Stimulated activated CD8-positive, alpha-beta memory T cell treated with anti-CD3 and anti-CD28 coated beads, Interleukin-12 subunit alpha, Interleukin-12 subunit beta, amount 100 ng/mL, for 4 hours (primary cell): ENCODE measurements around the gene GPC5.
"Not testable (repeated sequence)": the region's sequence is repeated elsewhere in the genome, so short reads cannot be mapped to it uniquely, and the experiment has no call there.

Experiments
- DNase-seq: peaks from one replicate; pipeline ENCODE4 v3.0.0-alpha.2; 2020; ENCODE audit warnings: low read depth

Gene GPC5

GRCh38 chr13:92265408-92265807 is 867.0 kb downstream of the GPC5 start:
- DNase-seq, result no peak

GRCh38 chr13:92270990-92271389 is 872.6 kb downstream of the GPC5 start:
- no peak for DNase-seq

GRCh38 chr13:92272177-92272576 is 873.8 kb downstream of the GPC5 start:
- DNase-seq, result no peak

GRCh38 chr13:92280986-92281385 is 882.6 kb downstream of the GPC5 start:
- not testable (repeated sequence) for DNase-seq

- DNase-seq, result not testable (repeated sequence)
These were observed 892.4 kb downstream of the GPC5 start for GRCh38 chr13:92290718-92291307.

- not testable (repeated sequence) for DNase-seq
These were observed 896.1 kb downstream of the GPC5 start for GRCh38 chr13:92294533-92294932.

- DNase-seq, result not testable (repeated sequence)
These were observed 897.8 kb downstream of the GPC5 start for GRCh38 chr13:92296154-92296671.

- DNase-seq, result no peak
These were observed 899.8 kb downstream of the GPC5 start for GRCh38 chr13:92297971-92298942.

- DNase-seq, result no peak
These were observed 902.2 kb downstream of the GPC5 start for GRCh38 chr13:92300651-92301050.

- no peak for DNase-seq
These were observed 905.0 kb downstream of the GPC5 start for GRCh38 chr13:92303428-92303827.

GRCh38 chr13:92307752-92308151 is 909.3 kb downstream of the GPC5 start:
- DNase-seq, result no peak

GRCh38 chr13:92312823-92313222 is 914.4 kb downstream of the GPC5 start:
- DNase-seq, result no peak

GRCh38 chr13:92313382-92313781 is 915.0 kb downstream of the GPC5 start:
- DNase-seq, result no peak

- DNase-seq, result no peak
These were observed 916.8 kb downstream of the GPC5 start for GRCh38 chr13:92315265-92315664.

- DNase-seq, result no peak
These were observed 917.6 kb downstream of the GPC5 start for GRCh38 chr13:92316030-92316429.

GRCh38 chr13:92317066-92317465 is 918.6 kb downstream of the GPC5 start:
- no peak for DNase-seq

- DNase-seq, result no peak
These were observed 921.9 kb downstream of the GPC5 start for GRCh38 chr13:92320323-92320722.

GRCh38 chr13:92321174-92321573 is 922.8 kb downstream of the GPC5 start:
- DNase-seq, result no peak

- no peak for DNase-seq
These were observed 947.2 kb downstream of the GPC5 start for GRCh38 chr13:92345627-92346026.

- DNase-seq, result no peak
These were observed 947.6 kb downstream of the GPC5 start for GRCh38 chr13:92346046-92346445.

GRCh38 chr13:92354583-92354982 is 956.2 kb downstream of the GPC5 start:
- no peak for DNase-seq

- DNase-seq, result no peak
These were observed 956.8 kb downstream of the GPC5 start for GRCh38 chr13:92355213-92355612.

GRCh38 chr13:92362717-92363116 is 964.3 kb downstream of the GPC5 start:
- DNase-seq, result no peak
